SHP77 (cell line): Measurements from ENCODE around the gene PSG1.
"Not testable (repeated sequence)": the region's sequence is repeated elsewhere in the genome, so short reads cannot be mapped to it uniquely, and the experiment has no call there.

Source experiments
- DNase-seq, 2 experiments: peaks; one replicate each; lab custom pipeline; 2025; lab: John Stamatoyannopoulos, UW

Gene PSG1

GRCh38 chr19:42881279-42881678 is 1.8 kb upstream of the PSG1 start:
- not testable (repeated sequence) for DNase-seq

- not testable (repeated sequence) for DNase-seq
Observed at GRCh38 chr19:42880621-42881020, 1.1 kb upstream of the PSG1 start.

GRCh38 chr19:42876596-42876995 is 2.9 kb downstream of the PSG1 start:
- not testable (repeated sequence) for DNase-seq

GRCh38 chr19:42875881-42876280 is 3.6 kb downstream of the PSG1 start:
- DNase-seq = not testable (repeated sequence)

GRCh38 chr19:42874901-42875813 is 4.4 kb downstream of the PSG1 start:
- DNase-seq = not testable (repeated sequence)

GRCh38 chr19:42874136-42874535 is 5.4 kb downstream of the PSG1 start:
- not testable (repeated sequence) for DNase-seq

- no peak for DNase-seq
Observed at GRCh38 chr19:42872608-42873007, 6.9 kb downstream of the PSG1 start.

- no peak for DNase-seq
Observed at GRCh38 chr19:42857544-42857867, 22.0 kb downstream of the PSG1 start.

GRCh38 chr19:42856866-42857543 is 22.5 kb downstream of the PSG1 start:
- DNase-seq = peak in 1 of 2 experiments; percentile 14

- DNase-seq = not testable (repeated sequence)
Observed at GRCh38 chr19:42854745-42855144, 24.8 kb downstream of the PSG1 start.

GRCh38 chr19:42853231-42853630 is 26.3 kb downstream of the PSG1 start:
- not testable (repeated sequence) for DNase-seq

GRCh38 chr19:42852821-42853220 is 26.7 kb downstream of the PSG1 start:
- DNase-seq = not testable (repeated sequence)

- DNase-seq = not testable (repeated sequence)
Observed at GRCh38 chr19:42851718-42852280, 27.7 kb downstream of the PSG1 start.

- DNase-seq = no peak
Observed at GRCh38 chr19:42850981-42851717, 28.4 kb downstream of the PSG1 start.

GRCh38 chr19:42846597-42846996 is 32.9 kb downstream of the PSG1 start:
- DNase-seq = no peak

GRCh38 chr19:42843631-42844030 is 35.9 kb downstream of the PSG1 start:
- not testable (repeated sequence) for DNase-seq

GRCh38 chr19:42832746-42833442 is 46.6 kb downstream of the PSG1 start:
- not testable (repeated sequence) for DNase-seq

GRCh38 chr19:42832023-42832680 is 47.4 kb downstream of the PSG1 start:
- DNase-seq = not testable (repeated sequence)

- no peak for DNase-seq
Observed at GRCh38 chr19:42831221-42832019, 48.1 kb downstream of the PSG1 start.
